IMR-90 (cell line): Measurements from ENCODE around the gene IL31RA. TPM values are rescaled to one million over a fixed set of nuclear protein-coding genes. Genes with fewer than 3 reads are reported as not detected.

Experiments
- ATAC-seq: fragments of 200-7000 bp; cut with Tn5 transposase; 2 replicates; pipeline ENCODE4 v1.9.1; 2020; ENCODE audit warnings: low read depth, mild to moderate bottlenecking, moderate library complexity
- BruUV-seq: library from RNA; stranded (reverse); fragments of 400-500 nt; replicated peaks from 2 replicates; lab custom pipeline; 2021; lab: Mats Ljungman, UMichigan
- CTCF ChIA-PET: fragments of 300-600 bp; formaldehyde crosslinking; extraction: SDS; loops from one replicate; lab custom pipeline; 2021; ENCODE audit warnings: antibody characterized with exemption; lab: Yijun Ruan, JAX
- POLR2A ChIA-PET: fragments of 300-600 bp; sonication (Branson Sonifier 250); formaldehyde crosslinking; loops from one replicate; lab custom pipeline; 2022; ENCODE audit warnings: antibody characterized with exemption; ENCODE audit not compliant: unreplicated experiment; lab: Charles Lee
- DNase-seq: peaks from one replicate; pipeline ENCODE4 v3.0.0; 2013
- H2AFZ ChIP-seq: replicated peaks from 2 replicates; pipeline ENCODE3; 2013; ENCODE audit warnings: low read length, mild to moderate bottlenecking; ENCODE audit not compliant: poor library complexity
- H2AK5ac ChIP-seq: 2 replicates; pipeline ENCODE4 v1.6.1; 2013; ENCODE audit warnings: low read depth, low read length, inconsistent platforms
- H2AK9ac ChIP-seq: replicated peaks from 2 replicates; pipeline ENCODE3; 2013; ENCODE audit warnings: mild to moderate bottlenecking, low read depth, low read length, moderate library complexity; ENCODE audit not compliant: poor library complexity
- H2BK120ac ChIP-seq: 2 replicates; pipeline ENCODE4 v1.6.1; 2013; ENCODE audit warnings: low read depth, low read length, inconsistent platforms
- H2BK15ac ChIP-seq: 3 replicates; pipeline ENCODE4 v1.6.1; 2013; ENCODE audit warnings: low read depth, low read length, inconsistent platforms
- H2BK20ac ChIP-seq: 2 replicates; pipeline ENCODE4 v1.6.1; 2013; ENCODE audit warnings: low read depth, mild to moderate bottlenecking, inconsistent platforms, low read length, moderate library complexity
- H2BK5ac ChIP-seq: 2 replicates; pipeline ENCODE4 v1.6.1; 2013; ENCODE audit warnings: mild to moderate bottlenecking, low read depth, low read length, inconsistent platforms; ENCODE audit not compliant: poor library complexity, severe bottlenecking
- H3K14ac ChIP-seq: replicated peaks from 2 replicates; pipeline ENCODE4 v1.6.1; 2013; ENCODE audit warnings: low read depth, low read length, inconsistent platforms
- H3K18ac ChIP-seq: 2 replicates; pipeline ENCODE4 v1.6.1; 2013; ENCODE audit warnings: low read depth, low read length, control low read depth
- H3K23ac ChIP-seq: 2 replicates; pipeline ENCODE4 v1.6.1; 2013; ENCODE audit warnings: low read depth, low read length, inconsistent platforms
- H3K27ac ChIP-seq: 2 replicates; pipeline ENCODE4 v1.5.1; 2013; ENCODE audit warnings: mild to moderate bottlenecking, control low read depth, low read length; ENCODE audit not compliant: insufficient read depth
- H3K27me3 ChIP-seq: 2 replicates; pipeline ENCODE4 v1.6.1; 2013; ENCODE audit warnings: low read length; ENCODE audit not compliant: control insufficient read depth, insufficient read depth
- H3K36me3 ChIP-seq: 2 replicates; pipeline ENCODE4 v1.6.1; 2013; ENCODE audit warnings: low read length, mixed read lengths; ENCODE audit not compliant: control insufficient read depth, insufficient read depth
- H3K4ac ChIP-seq: 2 replicates; pipeline ENCODE4 v1.6.1; 2013; ENCODE audit warnings: low read depth, low read length, inconsistent platforms
- H3K4me1 ChIP-seq: 2 replicates; pipeline ENCODE4 v1.6.1; 2013; ENCODE audit warnings: low read length, mixed read lengths; ENCODE audit not compliant: control insufficient read depth, insufficient read depth
- H3K4me2 ChIP-seq: 2 replicates; pipeline ENCODE4 v1.6.1; 2013; ENCODE audit warnings: low read depth, mild to moderate bottlenecking, control low read depth, low read length, moderate library complexity
- H3K4me3 ChIP-seq: 2 replicates; pipeline ENCODE4 v1.5.1; 2013; ENCODE audit warnings: low read depth, mild to moderate bottlenecking, control low read depth, low read length, moderate library complexity; ENCODE audit not compliant: insufficient read depth
- H3K56ac ChIP-seq: 2 replicates; pipeline ENCODE4 v1.6.1; 2013; ENCODE audit warnings: low read length, inconsistent platforms; ENCODE audit not compliant: insufficient read depth; ENCODE audit errors: extremely low read depth
- H3K79me1 ChIP-seq, 2 experiments: 2 replicates each; pipeline ENCODE4 v1.6.1; 2013; ENCODE audit warnings: low read length in 2 of 2, inconsistent platforms in 1 of 2, low read depth in 1 of 2
- H3K9ac ChIP-seq: 2 replicates; pipeline ENCODE4 v1.6.1; 2013; ENCODE audit warnings: low read depth, low read length, control low read depth
- H3K9me1 ChIP-seq: 2 replicates; pipeline ENCODE4 v1.6.1; 2013; ENCODE audit warnings: low read length, inconsistent platforms; ENCODE audit not compliant: insufficient read depth
- H3K9me3 ChIP-seq: 2 replicates; pipeline ENCODE4 v1.6.1; 2013; ENCODE audit warnings: low read length; ENCODE audit not compliant: control insufficient read depth, insufficient read depth
- H4K20me1 ChIP-seq: 2 replicates; pipeline ENCODE4 v1.6.1; 2013; ENCODE audit warnings: low read length, inconsistent platforms; ENCODE audit not compliant: insufficient read depth
- H4K5ac ChIP-seq: 2 replicates; pipeline ENCODE4 v1.6.1; 2013; ENCODE audit warnings: mild to moderate bottlenecking, low read depth, low read length, control low read depth
- H4K8ac ChIP-seq, 2 experiments: 2 replicates each; pipeline ENCODE4 v1.6.1; 2013; ENCODE audit warnings: low read depth in 2 of 2, low read length in 2 of 2, control low read depth in 1 of 2, inconsistent platforms in 1 of 2
- H4K91ac ChIP-seq: 2 replicates; pipeline ENCODE4 v1.6.1; 2013; ENCODE audit warnings: low read depth, low read length, inconsistent platforms; ENCODE audit not compliant: insufficient read depth
- BHLHE40 ChIP-seq: fragments of 150-350 bp; IDR thresholded peaks from 2 replicates; pipeline ENCODE4 v1.6.1; 2016; ENCODE audit warnings: mild to moderate bottlenecking, low read depth, low read length
- CEBPB ChIP-seq: IDR thresholded peaks from 2 replicates; pipeline ENCODE4 v1.6.1; 2012; ENCODE audit warnings: low read depth, low read length, improper control_type of control experiment
- MAFK ChIP-seq: IDR thresholded peaks from 2 replicates; pipeline ENCODE4 v1.6.1; 2012; ENCODE audit warnings: low read depth, low read length, improper control_type of control experiment
- RCOR1 ChIP-seq: IDR thresholded peaks from 2 replicates; pipeline ENCODE4 v1.6.1; 2012; ENCODE audit warnings: mild to moderate bottlenecking, low read length, improper control_type of control experiment; ENCODE audit not compliant: insufficient replicate concordance
- WGBS, 2 experiments: methylation state at CpG; one replicate each; pipeline versions ENCODE4 v1.1.5 to v1.1.7; 2013; ENCODE audit warnings: missing lambda C conversion rate in 2 of 2; ENCODE audit not compliant: insufficient read length in 1 of 2; ENCODE audit errors: extremely low coverage in 2 of 2; 5-methylcytosine and 5-hydroxymethylcytosine counted together
- dilution Hi-C: fragments of 300-500 bp; cut with HindIII; formaldehyde crosslinking; loops from one replicate; pipeline ENCODE4 v1.14.3; 2018; ENCODE audit warnings: low sequenced_read_pairs; ENCODE audit not compliant: unreplicated experiment
- in situ Hi-C: fragments of 300-500 bp; cut with MboI; formaldehyde crosslinking; loops from 3 replicates; pipeline ENCODE4 v1.14.3; 2019; ENCODE audit warnings: low sequenced_read_pairs, inconsistent platforms, mixed read lengths
- intact Hi-C: fragments of 100-400 bp; cut with micrococcal nuclease; formaldehyde crosslinking; loops from 2 replicates; pipeline ENCODE4 v1.10.0; 2022
- polyA plus RNA-seq, 3 experiments: library from polyadenylated mRNA; depleted of rRNA; stranded (reverse); fragments of >200 nt; gene quantifications; 2 replicates each; pipeline ENCODE4 v1.2.3, GENCODE V29; 2012; ENCODE audit warnings: low replicate concordance in 1 of 3
- total RNA-seq: library from RNA; depleted of rRNA; stranded (reverse); fragments of >200 nt; gene quantifications from 2 replicates; pipeline ENCODE4 v1.2.3, GENCODE V29; 2012
- TF ChIP-seq, protein P1 (sequence below): fragments of 150-350 bp; IDR thresholded peaks from 2 replicates; pipeline ENCODE4 v1.6.1; 2017; ENCODE audit warnings: mild to moderate bottlenecking, antibody characterized with exemption, low read length, low read depth

IL31RA gene
- total and polyA plus RNA-seq, 2 of the 4 experiments (the other 2 are of a cell fraction): 0.39 to 0.90 TPM

DNA sequence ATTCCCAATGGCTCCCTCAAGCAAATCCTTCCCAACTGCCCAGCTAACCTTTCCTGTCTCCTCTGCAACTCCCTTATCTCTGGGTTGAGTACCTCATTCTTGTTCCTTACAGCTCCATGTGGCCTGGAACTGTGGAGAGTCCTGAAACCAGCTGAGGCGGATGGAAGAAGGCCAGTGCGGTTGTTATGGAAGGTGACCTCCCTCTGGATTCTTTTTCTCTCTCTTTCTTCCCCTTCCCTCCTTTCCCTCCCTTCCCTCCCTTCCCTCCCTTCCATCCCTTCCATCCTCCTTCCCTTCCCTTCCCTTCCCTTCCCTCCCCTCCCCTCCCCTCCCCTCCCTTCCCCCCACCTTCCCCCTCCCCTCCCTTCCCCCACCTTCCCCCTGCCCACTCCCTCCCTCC, 45.1 kb downstream of the IL31RA start:
- Histone ChIP-seq H3K36me3 (no peaks in the 10 kb centered on the region), H3K79me1 (no peaks in the 10 kb centered on the region), H3K14ac (no peak overlapping the region; the same call in 1 of the 2 replicates), H3K18ac (no peak overlapping the region), H4K5ac (no peak overlapping the region), H2BK5ac (no peak overlapping the region), H4K20me1 (no peaks in the 10 kb centered on the region), H3K9ac (no peak overlapping the region), H2BK20ac (no peak overlapping the region), H2BK120ac (no peak overlapping the region), H2AFZ (no peak overlapping the region), H3K4me2 (no peak overlapping the region), H2AK9ac (no peak overlapping the region), H4K91ac (no peak overlapping the region), H3K4me3 (no peak overlapping the region), H3K27ac (no peak overlapping the region), H3K56ac (no peak overlapping the region), H3K4me1 (peaks cover 6% of the 10 kb centered on the region), H3K9me3 (no peaks in the 10 kb centered on the region), H3K23ac (no peak overlapping the region), H2AK5ac (no peak overlapping the region), H2BK15ac (no peak overlapping the region), H4K8ac (no peak overlapping the region), H3K4ac (no peak overlapping the region), H3K9me1 (peaks cover 8% of the 10 kb centered on the region; the same call in 1 of the 2 replicates), H3K27me3 (no peaks in the 10 kb centered on the region)
- POLR2A ChIA-PET: no interaction called here
- intact Hi-C loops: no loop called here
- dilution Hi-C loops: no loop called here
- CTCF ChIA-PET: interaction anchor here (1.3 kb wide), 1 partner anchor 26 kb away, joined by 4 read pairs; no protein-coding TSS in a partner anchor
- no TSS peak for BruUV-seq
- TF ChIP-seq MAFK (no peak), BHLHE40 (no peak), CEBPB (no peak), RCOR1 (no peak)
- TF ChIP-seq, protein P1, sequence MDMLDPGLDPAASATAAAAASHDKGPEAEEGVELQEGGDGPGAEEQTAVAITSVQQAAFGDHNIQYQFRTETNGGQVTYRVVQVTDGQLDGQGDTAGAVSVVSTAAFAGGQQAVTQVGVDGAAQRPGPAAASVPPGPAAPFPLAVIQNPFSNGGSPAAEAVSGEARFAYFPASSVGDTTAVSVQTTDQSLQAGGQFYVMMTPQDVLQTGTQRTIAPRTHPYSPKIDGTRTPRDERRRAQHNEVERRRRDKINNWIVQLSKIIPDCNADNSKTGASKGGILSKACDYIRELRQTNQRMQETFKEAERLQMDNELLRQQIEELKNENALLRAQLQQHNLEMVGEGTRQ: no peak
- DNase-seq (no peak), ATAC-seq (no peak)
- no CpG with 5 or more reads among the region's 2 CpGs for WGBS, 2 experiments
- in situ Hi-C loops: no loop called here
